ENCODE results near the gene LEO1. TPM values are rescaled to one million over a fixed set of nuclear protein-coding genes. Genes with fewer than 3 reads are reported as not detected.
A peak's percentile ranks its signal among the peaks of the same experiment; 100 is the strongest.

Gene LEO1
- total RNA-seq, 1 experiment from 2014 or later: 22.5 TPM

- H3K4me3 Mint-ChIP-seq (ENCODE audit: low read depth, unreplicated experiment): no peak overlapping the region
- H3K36me3 Mint-ChIP-seq (ENCODE audit: insufficient read depth, unreplicated experiment): peaks cover 22% of the 10 kb centered on the region
- BruUV-seq (replicated peaks): no TSS peak
- intact Hi-C loops (cut with micrococcal nuclease; ENCODE audit: unreplicated experiment): no loop called here
- DNase-seq: no peak
- H3K27ac Mint-ChIP-seq (ENCODE audit: unreplicated experiment): no peak overlapping the region
- no peaks in the 10 kb centered on the region for H3K27me3 Mint-ChIP-seq (ENCODE audit: unreplicated experiment)
- CTCF ChIA-PET: no interaction called here
- no peak for TF ChIP-seq CTCF (IDR thresholded peaks at IDR 0.05; ENCODE audit: unreplicated experiment)
- H3K9me3 Mint-ChIP-seq (ENCODE audit: low read depth, unreplicated experiment): no peaks in the 10 kb centered on the region
- no peaks in the 10 kb centered on the region for H3K4me1 Mint-ChIP-seq (ENCODE audit: low read depth, unreplicated experiment)
Observed at GRCh38 chr15:51912528-51912927, 59.0 kb downstream of the LEO1 start.

DNA sequence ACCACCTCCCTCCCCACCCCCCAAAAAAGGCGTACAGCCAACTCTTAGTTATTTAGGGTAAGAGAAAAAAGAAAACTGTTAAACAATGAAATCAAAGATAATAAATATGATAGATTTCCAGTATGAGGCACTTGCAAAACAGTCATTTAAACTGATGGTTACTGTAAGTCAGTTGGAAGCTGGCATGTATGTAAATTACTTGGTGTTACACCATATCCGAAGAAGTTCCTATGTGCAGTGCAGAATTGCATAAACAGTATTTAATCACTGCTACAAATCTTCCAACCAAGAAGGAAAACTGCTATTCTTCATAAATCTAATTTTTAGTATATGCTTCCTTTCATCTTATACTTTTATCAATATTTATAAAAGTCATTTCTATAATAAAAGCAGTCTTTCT lies 62.0 kb downstream of the LEO1 start:
- intact Hi-C loops (cut with micrococcal nuclease; ENCODE audit: unreplicated experiment): loop anchor here (5.0 kb wide), 2 partner anchors 112 to 257 kb away; no protein-coding TSS in a partner anchor
- peaks cover 27% of the 10 kb centered on the region for H3K36me3 Mint-ChIP-seq (ENCODE audit: insufficient read depth, unreplicated experiment)
- no peak for TF ChIP-seq CTCF (IDR thresholded peaks at IDR 0.05; ENCODE audit: unreplicated experiment)
- H3K4me3 Mint-ChIP-seq (ENCODE audit: low read depth, unreplicated experiment): no peak overlapping the region
- H3K27me3 Mint-ChIP-seq (ENCODE audit: unreplicated experiment): no peaks in the 10 kb centered on the region
- H3K4me1 Mint-ChIP-seq (ENCODE audit: low read depth, unreplicated experiment): peaks cover 18% of the 10 kb centered on the region
- CTCF ChIA-PET: interaction anchor here (0.6 kb wide), 1 partner anchor 365 kb away, joined by 6 read pairs; no protein-coding TSS in a partner anchor
- BruUV-seq (replicated peaks): no TSS peak
- no peaks in the 10 kb centered on the region for H3K9me3 Mint-ChIP-seq (ENCODE audit: low read depth, unreplicated experiment)
- DNase-seq: no peak
- no peak overlapping the region for H3K27ac Mint-ChIP-seq (ENCODE audit: unreplicated experiment)

DNA sequence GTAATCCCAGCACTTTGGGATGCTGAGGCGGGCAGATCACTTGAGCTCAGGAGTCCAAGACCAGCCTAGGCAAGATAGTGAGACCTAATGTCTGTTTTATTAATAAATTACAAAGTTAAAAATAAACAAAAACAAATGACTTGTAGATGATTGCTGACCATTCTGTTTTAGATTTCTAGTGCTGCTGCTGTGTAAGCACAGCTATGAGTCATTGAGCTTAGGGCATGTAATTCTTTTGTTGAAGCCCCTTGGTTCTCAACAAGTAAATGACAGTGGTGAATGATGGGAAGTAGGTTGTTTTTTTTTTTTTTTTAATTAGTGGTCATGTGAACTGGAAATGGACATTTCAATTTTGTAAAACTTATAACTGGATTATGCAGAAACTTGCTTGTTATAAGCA lies 63.3 kb downstream of the LEO1 start:
- intact Hi-C loops (cut with micrococcal nuclease; ENCODE audit: unreplicated experiment): loop anchor here (5.0 kb wide), 2 partner anchors 111 to 256 kb away; no protein-coding TSS in a partner anchor
- Mint-ChIP-seq H3K4me3 (ENCODE audit: low read depth, unreplicated experiment) (no peak overlapping the region), H3K27me3 (ENCODE audit: unreplicated experiment) (no peaks in the 10 kb centered on the region), H3K36me3 (ENCODE audit: insufficient read depth, unreplicated experiment) (peaks cover 25% of the 10 kb centered on the region), H3K9me3 (ENCODE audit: low read depth, unreplicated experiment) (no peaks in the 10 kb centered on the region), H3K4me1 (ENCODE audit: low read depth, unreplicated experiment) (peaks cover 22% of the 10 kb centered on the region), H3K27ac (ENCODE audit: unreplicated experiment) (peak overlapping the region; percentile 82)
- CTCF ChIA-PET: interaction anchor here (0.5 to 0.8 kb wide), 2 partner anchors 115 to 131 kb away, joined by 3 read pairs; no protein-coding TSS in a partner anchor
- DNase-seq: no peak
- no peak for TF ChIP-seq CTCF (IDR thresholded peaks at IDR 0.05; ENCODE audit: unreplicated experiment)
- no TSS peak for BruUV-seq (replicated peaks)

DNA sequence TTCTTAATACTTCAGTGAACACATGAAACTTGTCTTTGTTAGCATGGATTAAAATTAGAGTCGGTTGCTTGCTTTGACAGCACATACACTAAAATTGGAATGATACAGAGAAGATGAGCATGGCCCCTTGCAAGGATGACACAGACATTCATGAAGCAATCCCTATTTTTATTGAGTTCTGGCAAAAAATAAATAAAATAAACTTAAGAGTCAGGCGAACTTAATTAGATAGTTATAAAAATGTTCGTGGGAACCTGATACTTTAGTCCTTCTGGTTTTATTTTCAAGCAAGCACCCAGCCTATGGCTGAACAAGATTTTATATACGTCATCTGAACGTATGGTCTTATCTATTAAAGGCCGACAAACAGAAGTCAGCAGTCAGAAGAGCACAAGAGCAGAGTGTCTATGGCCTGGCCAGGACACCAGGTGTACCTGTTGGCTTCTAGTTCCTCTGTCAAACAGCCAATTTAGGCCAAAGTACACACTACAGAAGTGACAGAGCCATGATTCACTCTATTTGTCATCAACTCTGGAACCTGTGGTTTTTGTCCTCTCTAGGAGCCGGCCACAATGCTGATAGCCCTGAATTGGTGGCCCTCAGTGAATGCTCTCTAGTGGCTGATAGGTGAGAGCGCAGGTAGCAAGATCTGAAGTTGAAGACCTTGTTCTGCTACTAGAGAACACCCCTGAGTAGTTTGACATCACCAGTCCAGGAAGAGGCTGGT lies 64.3 kb downstream of the LEO1 start:
- DNase-seq: peak; percentile 80
- peaks cover 22% of the 10 kb centered on the region for H3K4me1 Mint-ChIP-seq (ENCODE audit: low read depth, unreplicated experiment)
- H3K9me3 Mint-ChIP-seq (ENCODE audit: low read depth, unreplicated experiment): no peaks in the 10 kb centered on the region
- H3K4me3 Mint-ChIP-seq (ENCODE audit: low read depth, unreplicated experiment): no peak overlapping the region
- H3K36me3 Mint-ChIP-seq (ENCODE audit: insufficient read depth, unreplicated experiment): peaks cover 34% of the 10 kb centered on the region
- peak; percentile 30 for TF ChIP-seq CTCF (IDR thresholded peaks at IDR 0.05; ENCODE audit: unreplicated experiment)
- CTCF ChIA-PET: interaction anchor here (0.8 kb wide), 1 partner anchor 130 kb away, joined by 3 read pairs; no protein-coding TSS in a partner anchor
- peak overlapping the region; percentile 82 for H3K27ac Mint-ChIP-seq (ENCODE audit: unreplicated experiment)
- BruUV-seq (replicated peaks): no TSS peak
- no peaks in the 10 kb centered on the region for H3K27me3 Mint-ChIP-seq (ENCODE audit: unreplicated experiment)
- intact Hi-C loops (cut with micrococcal nuclease; ENCODE audit: unreplicated experiment): loop anchor here (1.0 to 5.0 kb wide), 4 partner anchors 78 to 255 kb away; partner anchors contain the start of gene TMOD3

Data from Calu3 (cell line).